ENCODE results near the gene DDX50. TPM values are rescaled to one million over a fixed set of nuclear protein-coding genes. Genes with fewer than 3 reads are reported as not detected.
A peak's percentile ranks its signal among the peaks of the same experiment; 100 is the strongest.

Gene DDX50
- polyA plus RNA-seq, 1 donor: 37.0 TPM

DNA sequence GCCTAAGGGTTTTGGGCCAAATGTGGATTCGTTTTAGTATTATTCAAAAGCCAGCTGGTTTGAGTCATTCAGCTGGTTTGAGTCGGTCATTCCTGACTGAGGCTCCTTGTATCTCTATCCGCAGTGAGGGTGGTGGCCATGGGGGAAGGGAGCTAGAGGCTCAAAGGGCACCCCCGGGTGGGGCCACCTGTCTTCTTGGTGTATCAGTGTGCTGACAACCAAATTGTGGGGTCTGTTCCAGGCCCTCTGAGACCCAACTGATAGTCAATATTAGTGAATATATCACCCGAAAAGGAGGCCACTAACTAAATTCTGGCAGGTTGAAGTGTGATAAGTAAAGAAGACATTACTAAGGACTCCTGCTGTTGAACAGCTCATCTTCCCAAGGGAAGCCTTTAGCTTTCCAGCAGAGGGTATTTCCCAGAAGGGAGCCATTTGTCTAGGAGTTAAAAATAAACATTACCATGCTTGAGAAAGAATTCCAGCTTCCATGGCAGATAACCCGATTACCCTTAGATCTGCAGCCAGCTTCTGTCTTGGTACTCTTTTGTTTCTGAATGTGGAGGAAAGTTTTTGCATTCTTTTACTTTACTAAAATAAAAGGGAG lies 29.9 kb upstream of the DDX50 start:
- peak overlapping the region; percentile 82 for H3K27ac ChIP-seq (ENCODE audit: low read length)
- no CpG with 5 or more reads among the region's 6 CpGs for WGBS (ENCODE audit: insufficient coverage, low lambda C conversion rate)
- no peak overlapping the region for H3K4me3 ChIP-seq (ENCODE audit: low read length)
- no peaks in the 10 kb centered on the region for H3K36me3 ChIP-seq (ENCODE audit: control insufficient read depth, insufficient read depth, low read length)
- DNase-seq: peak; percentile 67 to 84
- peaks cover 28% of the 10 kb centered on the region for H3K4me1 ChIP-seq (ENCODE audit: control insufficient read depth, insufficient read depth, low read length)
- no peaks in the 10 kb centered on the region for H3K27me3 ChIP-seq (ENCODE audit: control insufficient read depth, insufficient read depth, low read length)
- peaks cover 2% of the 10 kb centered on the region for H3K9me3 ChIP-seq (ENCODE audit: control insufficient read depth, low read depth, low read length)

DNA sequence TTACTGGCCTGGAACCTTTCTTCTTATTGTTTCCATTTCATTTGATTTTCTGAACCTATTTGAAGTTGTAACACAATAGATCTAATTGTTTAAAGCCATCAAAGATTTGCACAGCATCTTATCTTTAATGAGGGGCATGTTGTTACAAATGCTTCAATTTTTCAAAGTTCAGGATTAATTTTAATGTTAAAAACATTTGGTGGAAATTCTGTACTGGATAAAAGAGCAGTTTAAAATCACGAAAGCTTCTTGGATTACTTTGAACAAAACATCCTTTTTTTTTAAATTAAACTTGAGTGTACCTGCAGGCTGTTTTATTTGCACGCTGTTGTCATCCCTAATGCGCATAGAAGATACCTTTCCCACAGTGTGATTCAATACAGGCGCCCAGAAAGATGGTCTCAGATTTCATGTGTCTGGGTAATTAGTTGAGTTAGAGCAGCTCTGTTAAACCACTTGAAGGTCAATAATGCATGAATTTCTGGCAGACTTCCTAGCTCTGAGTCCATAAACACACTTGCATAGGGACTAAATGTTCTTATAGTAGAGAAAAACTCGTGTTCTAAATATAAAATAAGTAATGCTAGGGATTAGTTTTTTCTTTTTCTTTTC lies 29.3 kb upstream of the DDX50 start:
- Histone ChIP-seq H3K4me3 (ENCODE audit: low read length) (no peak overlapping the region), H3K9me3 (ENCODE audit: control insufficient read depth, low read depth, low read length) (peaks cover 2% of the 10 kb centered on the region), H3K36me3 (ENCODE audit: control insufficient read depth, insufficient read depth, low read length) (no peaks in the 10 kb centered on the region), H3K27me3 (ENCODE audit: control insufficient read depth, insufficient read depth, low read length) (no peaks in the 10 kb centered on the region), H3K4me1 (ENCODE audit: control insufficient read depth, insufficient read depth, low read length) (peaks cover 31% of the 10 kb centered on the region), H3K27ac (ENCODE audit: low read length) (peak overlapping the region; percentile 82)
- WGBS (ENCODE audit: insufficient coverage, low lambda C conversion rate): 60% methylated on average over 1 of the region's 5 CpGs
- DNase-seq: peak; percentile 40 to 55

DNA sequence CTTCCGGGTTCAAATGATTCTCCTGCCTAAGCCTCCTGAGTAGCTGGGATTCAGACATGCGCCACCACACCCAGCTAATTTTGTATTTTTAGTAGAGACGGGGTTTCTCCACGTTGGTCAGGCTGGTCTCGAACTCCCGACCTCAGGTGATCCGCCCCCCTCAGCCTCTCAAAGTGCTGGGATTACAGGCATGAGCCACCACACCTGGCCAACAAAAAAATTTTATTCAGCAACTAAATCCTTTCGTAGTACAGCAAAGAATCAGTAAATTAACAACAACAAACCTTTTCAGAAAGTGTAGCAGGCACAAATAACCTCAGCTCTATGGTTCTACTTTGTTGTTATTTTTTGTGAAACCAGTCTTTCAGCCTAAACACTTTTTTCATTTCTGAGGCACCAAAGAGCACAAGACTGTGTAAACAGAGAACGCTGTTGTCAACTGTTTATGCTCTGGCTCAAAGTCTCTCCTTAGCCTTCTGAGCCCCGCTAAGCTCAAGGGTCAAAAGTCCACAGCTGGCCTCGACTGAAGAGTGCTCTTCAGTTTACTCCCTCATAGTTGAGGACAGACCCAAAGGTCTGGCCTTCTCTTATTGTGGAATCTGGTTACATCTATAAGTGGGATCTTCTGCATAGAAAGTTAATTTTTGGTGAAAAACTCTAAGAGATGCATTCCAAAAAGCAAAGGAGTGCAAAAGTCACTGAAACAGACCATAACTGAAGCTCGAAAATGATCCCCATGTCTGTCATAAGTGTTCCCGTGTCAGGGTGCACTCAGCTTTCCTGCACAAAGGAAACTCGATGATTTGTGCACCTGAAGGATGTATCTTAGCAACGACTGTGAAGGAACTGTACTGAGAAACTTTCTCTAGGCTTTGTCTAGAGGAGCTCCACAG lies 24.6 kb upstream of the DDX50 start:
- peak; percentile 92 to 96 for DNase-seq
- Histone ChIP-seq H3K36me3 (ENCODE audit: control insufficient read depth, insufficient read depth, low read length) (no peaks in the 10 kb centered on the region), H3K4me1 (ENCODE audit: control insufficient read depth, insufficient read depth, low read length) (peaks cover 44% of the 10 kb centered on the region), H3K9me3 (ENCODE audit: control insufficient read depth, low read depth, low read length) (no peaks in the 10 kb centered on the region), H3K4me3 (ENCODE audit: low read length) (no peak overlapping the region), H3K27me3 (ENCODE audit: control insufficient read depth, insufficient read depth, low read length) (no peaks in the 10 kb centered on the region), H3K27ac (ENCODE audit: low read length) (peak overlapping the region; percentile 74)
- WGBS (ENCODE audit: insufficient coverage, low lambda C conversion rate): no CpG with 5 or more reads among the region's 15 CpGs

DNA sequence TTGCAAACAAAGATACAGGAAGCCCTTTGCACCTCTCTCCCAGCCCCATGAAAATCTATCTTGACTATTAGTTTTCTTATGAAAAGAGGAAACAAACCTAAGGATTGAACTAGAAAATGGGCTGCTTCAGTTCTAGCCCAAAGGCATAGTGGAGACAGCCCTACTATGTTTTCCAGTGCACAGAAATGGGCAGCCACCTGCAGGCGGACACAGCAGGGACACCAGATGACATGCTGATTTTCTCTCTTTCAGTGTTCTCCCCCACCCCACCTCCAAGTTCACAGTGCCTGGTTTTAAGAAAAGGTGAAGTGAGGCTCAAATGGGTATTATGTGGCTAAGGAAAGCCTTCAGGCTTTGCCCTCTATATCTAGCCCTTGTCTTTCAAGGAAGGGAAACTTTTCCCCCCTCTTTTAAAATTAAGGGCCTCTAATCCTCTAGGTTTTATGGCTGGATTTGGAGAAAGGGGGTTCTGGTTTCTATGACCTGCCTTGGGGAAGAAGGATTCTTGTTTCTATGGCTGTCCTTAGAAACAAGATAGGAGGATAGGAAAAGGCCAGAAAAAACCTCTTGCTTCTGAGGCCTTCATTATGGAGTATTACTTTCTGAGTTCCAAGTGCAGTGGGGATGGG lies 23.5 kb upstream of the DDX50 start:
- Histone ChIP-seq H3K9me3 (ENCODE audit: control insufficient read depth, low read depth, low read length) (no peaks in the 10 kb centered on the region), H3K27ac (ENCODE audit: low read length) (peak overlapping the region; percentile 74), H3K4me3 (ENCODE audit: low read length) (no peak overlapping the region), H3K36me3 (ENCODE audit: control insufficient read depth, insufficient read depth, low read length) (no peaks in the 10 kb centered on the region), H3K27me3 (ENCODE audit: control insufficient read depth, insufficient read depth, low read length) (no peaks in the 10 kb centered on the region), H3K4me1 (ENCODE audit: control insufficient read depth, insufficient read depth, low read length) (peaks cover 39% of the 10 kb centered on the region)
- WGBS (ENCODE audit: insufficient coverage, low lambda C conversion rate): no CpG with 5 or more reads among the region's 1 CpG
- no peak for DNase-seq

DNA sequence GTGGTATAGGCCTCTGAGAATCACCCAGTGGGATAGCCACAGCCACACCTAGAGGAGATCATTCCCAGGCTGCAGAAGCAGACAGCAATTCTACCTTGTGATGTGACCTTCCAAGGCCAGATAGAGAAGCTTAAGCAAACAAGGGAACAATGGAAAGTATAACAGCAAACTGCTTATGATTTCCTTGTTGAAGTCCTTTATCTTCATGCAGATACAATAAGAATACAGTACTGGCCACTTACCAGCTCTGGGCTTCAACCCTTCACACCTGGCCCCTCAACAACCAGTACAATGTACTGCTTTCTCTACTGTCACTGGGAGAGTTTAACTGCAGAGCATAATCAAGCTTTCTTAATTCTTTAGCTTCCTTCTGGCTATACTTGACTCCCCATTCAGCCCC lies 22.6 kb upstream of the DDX50 start:
- H3K9me3 ChIP-seq (ENCODE audit: control insufficient read depth, low read depth, low read length): no peaks in the 10 kb centered on the region
- H3K27ac ChIP-seq (ENCODE audit: low read length): peak overlapping the region; percentile 74
- DNase-seq: peak; percentile 30 to 78

DNA sequence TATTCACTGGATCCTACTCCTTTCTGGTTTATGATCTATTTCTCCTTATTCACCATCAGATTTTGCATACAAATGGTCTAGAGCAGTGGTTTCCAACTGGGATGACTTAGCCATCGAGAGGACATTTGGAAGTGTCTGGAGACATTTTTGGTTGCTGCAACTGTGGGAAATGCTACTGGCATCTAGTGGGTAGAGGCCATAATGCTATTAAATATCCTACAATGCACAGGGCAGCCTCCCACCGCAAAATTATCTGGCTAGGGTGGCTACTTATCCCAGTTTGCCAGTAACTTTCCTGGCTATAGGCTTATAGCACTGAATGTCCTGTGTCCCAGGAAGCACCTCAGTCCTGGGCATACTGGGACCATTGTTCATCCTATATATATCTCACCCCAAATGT lies 21.5 kb upstream of the DDX50 start:
- Histone ChIP-seq H3K9me3 (ENCODE audit: control insufficient read depth, low read depth, low read length) (no peaks in the 10 kb centered on the region), H3K4me3 (ENCODE audit: low read length) (no peak overlapping the region), H3K27me3 (ENCODE audit: control insufficient read depth, insufficient read depth, low read length) (no peaks in the 10 kb centered on the region), H3K36me3 (ENCODE audit: control insufficient read depth, insufficient read depth, low read length) (peaks cover 4% of the 10 kb centered on the region), H3K4me1 (ENCODE audit: control insufficient read depth, insufficient read depth, low read length) (peaks cover 39% of the 10 kb centered on the region), H3K27ac (ENCODE audit: low read length) (no peak overlapping the region)
- whole genome bisulfite sequencing (ENCODE audit: insufficient coverage, low lambda C conversion rate): no CpG with 5 or more reads among the region's 2 CpGs
- no peak for DNase-seq

More for the DNA sequence above, 22.6 kb upstream of the DDX50 start:
- no peaks in the 10 kb centered on the region for H3K27me3 ChIP-seq (ENCODE audit: control insufficient read depth, insufficient read depth, low read length)
- H3K4me3 ChIP-seq (ENCODE audit: low read length): no peak overlapping the region
- H3K36me3 ChIP-seq (ENCODE audit: control insufficient read depth, insufficient read depth, low read length): no peaks in the 10 kb centered on the region
- H3K4me1 ChIP-seq (ENCODE audit: control insufficient read depth, insufficient read depth, low read length): peaks cover 39% of the 10 kb centered on the region

DNA sequence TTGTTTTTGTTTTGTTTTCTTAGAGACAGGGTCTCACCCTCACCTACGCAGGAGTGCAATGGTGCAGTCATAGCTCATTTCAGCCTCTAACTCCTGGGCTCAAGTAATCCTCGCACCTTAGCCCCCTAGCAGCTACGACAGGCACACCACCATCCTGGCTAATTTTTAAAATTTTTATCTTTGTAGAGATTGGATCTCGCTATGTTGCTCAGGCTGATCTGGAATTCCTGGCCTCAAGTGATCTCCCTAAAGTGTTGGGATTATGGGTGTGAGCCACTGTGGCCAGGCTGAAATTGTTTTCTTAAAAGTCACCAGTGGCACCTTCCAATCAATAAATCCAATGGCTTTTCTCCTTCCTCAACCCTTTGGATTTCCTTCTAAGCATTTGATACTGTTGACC lies 20.9 kb upstream of the DDX50 start:
- Histone ChIP-seq H3K27ac (ENCODE audit: low read length) (no peak overlapping the region), H3K4me1 (ENCODE audit: control insufficient read depth, insufficient read depth, low read length) (peaks cover 39% of the 10 kb centered on the region), H3K9me3 (ENCODE audit: control insufficient read depth, low read depth, low read length) (no peaks in the 10 kb centered on the region), H3K27me3 (ENCODE audit: control insufficient read depth, insufficient read depth, low read length) (no peaks in the 10 kb centered on the region), H3K4me3 (ENCODE audit: low read length) (no peak overlapping the region), H3K36me3 (ENCODE audit: control insufficient read depth, insufficient read depth, low read length) (peaks cover 4% of the 10 kb centered on the region)
- no peak for DNase-seq
- no CpG with 5 or more reads among the region's 4 CpGs for WGBS (ENCODE audit: insufficient coverage, low lambda C conversion rate)

DNA sequence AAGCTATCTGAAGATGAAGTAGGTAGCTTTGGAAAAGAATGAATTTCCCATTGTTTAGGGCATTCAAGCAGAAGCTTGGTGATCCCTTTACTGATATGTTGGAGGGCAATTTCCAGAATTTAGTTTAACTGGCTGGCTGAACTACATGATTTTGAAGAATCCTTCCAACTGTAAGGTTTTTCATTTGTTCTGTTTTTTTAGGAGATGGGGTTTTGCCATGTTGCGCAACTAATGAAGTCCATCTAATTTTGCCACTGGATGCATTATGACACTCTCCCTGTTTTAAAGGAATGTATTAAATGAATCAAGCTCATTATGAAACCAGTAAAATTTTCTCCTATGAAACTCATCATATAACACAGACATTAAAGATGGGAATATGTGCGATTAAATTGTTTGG lies 6.1 kb upstream of the DDX50 start:
- WGBS (ENCODE audit: insufficient coverage, low lambda C conversion rate): no CpG with 5 or more reads among the region's 2 CpGs
- Histone ChIP-seq H3K4me3 (ENCODE audit: low read length) (no peak overlapping the region), H3K4me1 (ENCODE audit: control insufficient read depth, insufficient read depth, low read length) (no peaks in the 10 kb centered on the region)

DNA sequence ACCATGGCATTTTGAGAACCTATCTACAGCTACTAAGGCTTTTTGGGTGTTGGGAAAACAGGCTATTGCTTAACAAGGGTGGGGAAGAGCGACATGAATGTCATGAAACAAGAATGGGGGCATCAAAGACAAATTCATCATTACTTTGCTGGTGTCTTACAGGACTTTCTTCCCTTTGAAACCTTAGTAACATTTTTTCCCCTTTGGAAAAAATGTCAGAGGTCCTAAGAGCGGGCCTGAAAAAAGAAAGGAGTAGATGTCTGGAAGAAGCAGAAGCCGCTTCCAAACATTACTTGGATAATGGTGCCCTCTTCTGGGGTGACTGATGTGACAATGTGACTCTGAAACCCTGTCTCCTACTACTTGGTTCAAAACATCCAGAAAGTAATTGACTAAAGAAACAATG lies 3.8 kb upstream of the DDX50 start:
- H3K4me3 ChIP-seq (ENCODE audit: low read length): no peak overlapping the region
- H3K4me1 ChIP-seq (ENCODE audit: control insufficient read depth, insufficient read depth, low read length): peaks cover under 1% of the 10 kb centered on the region
- H3K27me3 ChIP-seq (ENCODE audit: control insufficient read depth, insufficient read depth, low read length): no peaks in the 10 kb centered on the region
- no peak overlapping the region for H3K27ac ChIP-seq (ENCODE audit: low read length)
- DNase-seq: peak; percentile 61 to 66
- no peaks in the 10 kb centered on the region for H3K9me3 ChIP-seq (ENCODE audit: control insufficient read depth, low read depth, low read length)
- no peaks in the 10 kb centered on the region for H3K36me3 ChIP-seq (ENCODE audit: control insufficient read depth, insufficient read depth, low read length)
- WGBS (ENCODE audit: insufficient coverage, low lambda C conversion rate): 100% methylated on average over 1 of the region's 3 CpGs

More for the DNA sequence above, 6.1 kb upstream of the DDX50 start:
- H3K36me3 ChIP-seq (ENCODE audit: control insufficient read depth, insufficient read depth, low read length): no peaks in the 10 kb centered on the region
- no peaks in the 10 kb centered on the region for H3K9me3 ChIP-seq (ENCODE audit: control insufficient read depth, low read depth, low read length)
- no peak overlapping the region for H3K27ac ChIP-seq (ENCODE audit: low read length)
- DNase-seq: no peak
- no peaks in the 10 kb centered on the region for H3K27me3 ChIP-seq (ENCODE audit: control insufficient read depth, insufficient read depth, low read length)

DNA sequence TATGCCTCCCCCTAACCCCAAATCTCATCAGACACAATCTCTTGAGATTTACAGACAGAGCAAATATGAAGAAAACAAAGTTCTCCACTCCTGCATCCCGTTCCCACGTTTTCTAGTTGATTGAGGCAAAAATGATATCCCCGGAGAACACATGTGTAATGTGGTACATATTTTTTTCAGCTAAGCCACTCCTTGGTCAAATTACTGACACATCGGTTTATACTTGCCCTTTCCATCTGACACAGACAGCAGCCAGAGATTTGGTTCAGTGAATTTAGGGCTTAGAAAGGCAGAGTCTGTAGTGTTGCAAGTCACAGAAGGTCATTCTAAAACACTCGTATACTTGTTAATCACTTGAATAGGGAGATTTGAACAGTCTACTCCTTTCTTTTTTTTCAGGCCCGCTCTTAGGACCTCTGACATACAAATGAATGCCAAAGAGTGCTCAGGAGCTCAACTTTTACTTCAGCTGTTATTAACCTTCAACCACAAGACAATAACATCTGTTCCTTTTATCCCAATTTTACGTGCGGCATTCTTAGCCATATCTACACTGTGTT lies 1.8 kb upstream of the DDX50 start:
- H3K9me3 ChIP-seq (ENCODE audit: control insufficient read depth, low read depth, low read length): no peaks in the 10 kb centered on the region

More for the DNA sequence above, 1.8 kb upstream of the DDX50 start:
- no peaks in the 10 kb centered on the region for H3K27me3 ChIP-seq (ENCODE audit: control insufficient read depth, insufficient read depth, low read length)
- WGBS (ENCODE audit: insufficient coverage, low lambda C conversion rate): 97% methylated on average over 5 of the region's 8 CpGs
- no peaks in the 10 kb centered on the region for H3K36me3 ChIP-seq (ENCODE audit: control insufficient read depth, insufficient read depth, low read length)
- H3K4me1 ChIP-seq (ENCODE audit: control insufficient read depth, insufficient read depth, low read length): peaks cover 7% of the 10 kb centered on the region
- no peak overlapping the region for H3K27ac ChIP-seq (ENCODE audit: low read length)
- no peak overlapping the region for H3K4me3 ChIP-seq (ENCODE audit: low read length)
- DNase-seq: no peak

Data from large intestine (tissue), 3 donors.